ENCODE results near the gene COX4I1.

COX4I1 gene

DNA sequence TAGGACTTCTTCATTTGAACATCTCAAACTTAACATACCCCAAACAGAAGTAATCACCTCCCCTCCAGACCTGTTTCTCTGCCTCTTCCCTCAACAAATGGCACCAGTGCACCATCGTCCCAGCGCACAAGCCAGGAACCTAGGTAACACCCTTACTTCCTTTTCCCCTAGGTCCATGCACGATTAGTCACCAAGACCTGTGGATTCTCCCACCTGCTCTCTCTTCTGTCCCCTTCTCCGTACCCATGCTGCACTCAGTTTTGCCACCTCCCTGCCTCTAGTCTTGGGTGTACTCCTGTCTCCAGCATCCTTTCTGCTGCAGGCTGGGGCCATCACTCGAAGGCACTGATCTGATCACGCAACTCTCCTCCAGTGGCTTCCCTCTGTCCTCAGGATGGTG is 3.3 kb upstream of the COX4I1 start:
- Histone ChIP-seq H3K27me3 (ENCODE audit: insufficient read depth, poor library complexity, severe bottlenecking) (no peaks in the 10 kb centered on the region), H3K4me1 (ENCODE audit: insufficient read depth, poor library complexity, severe bottlenecking) (peaks cover 16% of the 10 kb centered on the region), H3K9me3 (ENCODE audit: severe bottlenecking) (no peaks in the 10 kb centered on the region), H3K4me3 (ENCODE audit: severe bottlenecking) (no peak overlapping the region), H3K27ac (ENCODE audit: poor library complexity, severe bottlenecking) (no peak overlapping the region), H3K36me3 (ENCODE audit: low read depth) (peaks cover 78% of the 10 kb centered on the region)
- DNase-seq (ENCODE audit: low spot score), result no peak
- ATAC-seq (ENCODE audit: low read depth), result no peak
- TF ChIP-seq, protein P1, sequence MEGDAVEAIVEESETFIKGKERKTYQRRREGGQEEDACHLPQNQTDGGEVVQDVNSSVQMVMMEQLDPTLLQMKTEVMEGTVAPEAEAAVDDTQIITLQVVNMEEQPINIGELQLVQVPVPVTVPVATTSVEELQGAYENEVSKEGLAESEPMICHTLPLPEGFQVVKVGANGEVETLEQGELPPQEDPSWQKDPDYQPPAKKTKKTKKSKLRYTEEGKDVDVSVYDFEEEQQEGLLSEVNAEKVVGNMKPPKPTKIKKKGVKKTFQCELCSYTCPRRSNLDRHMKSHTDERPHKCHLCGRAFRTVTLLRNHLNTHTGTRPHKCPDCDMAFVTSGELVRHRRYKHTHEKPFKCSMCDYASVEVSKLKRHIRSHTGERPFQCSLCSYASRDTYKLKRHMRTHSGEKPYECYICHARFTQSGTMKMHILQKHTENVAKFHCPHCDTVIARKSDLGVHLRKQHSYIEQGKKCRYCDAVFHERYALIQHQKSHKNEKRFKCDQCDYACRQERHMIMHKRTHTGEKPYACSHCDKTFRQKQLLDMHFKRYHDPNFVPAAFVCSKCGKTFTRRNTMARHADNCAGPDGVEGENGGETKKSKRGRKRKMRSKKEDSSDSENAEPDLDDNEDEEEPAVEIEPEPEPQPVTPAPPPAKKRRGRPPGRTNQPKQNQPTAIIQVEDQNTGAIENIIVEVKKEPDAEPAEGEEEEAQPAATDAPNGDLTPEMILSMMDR (IDR thresholded peaks at IDR 0.05; ENCODE audit: poor library complexity, severe bottlenecking), result no peak

- TF ChIP-seq, protein P1 (IDR thresholded peaks at IDR 0.05; ENCODE audit: poor library complexity, severe bottlenecking), result no peak
- no peak for DNase-seq (ENCODE audit: low spot score)
- Histone ChIP-seq H3K4me1 (ENCODE audit: insufficient read depth, poor library complexity, severe bottlenecking) (peaks cover 16% of the 10 kb centered on the region), H3K27ac (ENCODE audit: poor library complexity, severe bottlenecking) (no peak overlapping the region), H3K4me3 (ENCODE audit: severe bottlenecking) (no peak overlapping the region), H3K36me3 (ENCODE audit: low read depth) (peaks cover 79% of the 10 kb centered on the region), H3K9me3 (ENCODE audit: severe bottlenecking) (no peaks in the 10 kb centered on the region), H3K27me3 (ENCODE audit: insufficient read depth, poor library complexity, severe bottlenecking) (no peaks in the 10 kb centered on the region)
- ATAC-seq (ENCODE audit: low read depth), result no peak
Measured at GRCh38 chr16:85796599-85796998, 2.9 kb upstream of the COX4I1 start.

GRCh38 chr16:85798283-85798776 is 1.2 kb upstream of the COX4I1 start:
- ATAC-seq (ENCODE audit: low read depth), result no peak
- TF ChIP-seq, protein P1 (IDR thresholded peaks at IDR 0.05; ENCODE audit: poor library complexity, severe bottlenecking), result no peak
- H3K4me1 ChIP-seq (ENCODE audit: insufficient read depth, poor library complexity, severe bottlenecking), result peaks cover 16% of the 10 kb centered on the region
- peak overlapping the region; percentile 74 for H3K27ac ChIP-seq (ENCODE audit: poor library complexity, severe bottlenecking)
- peak overlapping the region; percentile 91 for H3K4me3 ChIP-seq (ENCODE audit: severe bottlenecking)
- DNase-seq (ENCODE audit: low spot score), result no peak
- H3K9me3 ChIP-seq (ENCODE audit: severe bottlenecking), result no peaks in the 10 kb centered on the region
- no peaks in the 10 kb centered on the region for H3K27me3 ChIP-seq (ENCODE audit: insufficient read depth, poor library complexity, severe bottlenecking)
- H3K36me3 ChIP-seq (ENCODE audit: low read depth), result peaks cover 79% of the 10 kb centered on the region

GRCh38 chr16:85798901-85799496 is 496 bp upstream of the COX4I1 start:
- H3K27me3 ChIP-seq (ENCODE audit: insufficient read depth, poor library complexity, severe bottlenecking), result no peaks in the 10 kb centered on the region
- peak overlapping the region; percentile 74 for H3K27ac ChIP-seq (ENCODE audit: poor library complexity, severe bottlenecking)
- peaks cover 16% of the 10 kb centered on the region for H3K4me1 ChIP-seq (ENCODE audit: insufficient read depth, poor library complexity, severe bottlenecking)
- ATAC-seq (ENCODE audit: low read depth) (peak; percentile 48), DNase-seq (ENCODE audit: low spot score) (no peak)
- H3K36me3 ChIP-seq (ENCODE audit: low read depth), result peaks cover 79% of the 10 kb centered on the region
- H3K4me3 ChIP-seq (ENCODE audit: severe bottlenecking), result peak overlapping the region; percentile 91
- H3K9me3 ChIP-seq (ENCODE audit: severe bottlenecking), result no peaks in the 10 kb centered on the region
- TF ChIP-seq, protein P1 (IDR thresholded peaks at IDR 0.05; ENCODE audit: poor library complexity, severe bottlenecking), result no peak

DNA sequence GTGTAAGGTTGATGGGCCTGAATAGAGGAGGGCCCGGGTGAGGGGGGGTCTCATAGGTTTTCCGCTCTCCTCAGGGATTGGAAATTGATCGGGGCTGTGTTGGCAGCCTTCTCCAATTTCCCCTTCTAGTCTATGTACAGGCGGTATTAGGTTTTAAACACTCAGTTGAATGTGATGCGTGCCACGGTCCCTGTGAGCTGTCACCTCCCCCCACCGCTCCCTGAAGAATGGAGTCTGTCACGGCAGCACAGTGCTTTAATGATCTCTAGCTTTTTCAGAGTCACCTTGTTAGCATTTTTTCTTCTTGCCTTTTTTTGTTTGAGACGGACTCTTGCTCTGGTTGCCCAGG is 800 bp downstream of the COX4I1 start:
- H3K9me3 ChIP-seq (ENCODE audit: severe bottlenecking), result no peaks in the 10 kb centered on the region
- peak overlapping the region; percentile 91 for H3K4me3 ChIP-seq (ENCODE audit: severe bottlenecking)
- DNase-seq (ENCODE audit: low spot score) (no peak), ATAC-seq (ENCODE audit: low read depth) (peak; percentile 2; the same call in 1 of the 3 replicates)
- peak overlapping the region; percentile 74 for H3K27ac ChIP-seq (ENCODE audit: poor library complexity, severe bottlenecking)
- H3K4me1 ChIP-seq (ENCODE audit: insufficient read depth, poor library complexity, severe bottlenecking), result peaks cover 16% of the 10 kb centered on the region
- no peaks in the 10 kb centered on the region for H3K27me3 ChIP-seq (ENCODE audit: insufficient read depth, poor library complexity, severe bottlenecking)
- TF ChIP-seq, protein P1 (IDR thresholded peaks at IDR 0.05; ENCODE audit: poor library complexity, severe bottlenecking), result no peak
- peaks cover 79% of the 10 kb centered on the region for H3K36me3 ChIP-seq (ENCODE audit: low read depth)

All from RWPE2 (cell line).